ENCODE data around the gene FBXL19.

The FBXL19 gene

DNA sequence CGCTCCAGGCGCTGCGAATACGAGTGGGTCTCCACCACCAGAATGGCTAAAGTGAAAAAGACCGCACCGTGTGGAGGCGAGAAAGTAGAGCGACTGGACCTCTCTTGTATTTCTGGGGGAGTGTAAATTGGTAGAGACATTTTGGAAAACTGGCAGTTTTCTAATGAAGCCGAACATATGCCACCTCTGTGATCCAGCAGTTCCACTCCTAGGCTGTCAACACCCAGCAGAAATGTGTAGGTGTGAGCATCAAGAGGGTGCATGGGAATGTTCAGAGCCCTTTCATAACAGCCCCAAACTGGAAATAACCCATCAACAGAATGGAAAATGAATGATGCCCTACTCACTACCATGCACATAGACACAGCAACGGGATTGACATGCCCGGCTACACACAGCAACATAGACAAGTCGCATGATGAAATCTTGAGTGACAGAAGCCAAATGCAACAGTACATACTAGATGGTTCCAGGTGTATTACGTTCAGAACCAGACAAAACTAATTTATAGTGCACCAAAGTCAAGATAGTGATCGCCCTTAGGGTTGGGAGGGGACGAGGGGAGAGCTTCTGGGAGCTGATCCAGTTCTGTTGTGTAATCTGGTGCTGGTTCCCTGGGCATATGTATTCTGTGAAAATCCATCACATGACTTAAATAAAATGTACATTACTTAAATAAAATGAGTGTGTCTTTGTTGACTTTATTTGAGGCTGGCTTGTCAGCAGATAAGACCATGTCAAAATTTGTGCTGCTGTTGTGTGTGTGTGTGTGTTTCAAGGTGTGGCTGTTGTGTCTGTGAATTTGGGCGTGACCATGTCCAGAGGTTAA, 28.6 kb upstream of the FBXL19 start:
- no peak for DNase-seq

DNA sequence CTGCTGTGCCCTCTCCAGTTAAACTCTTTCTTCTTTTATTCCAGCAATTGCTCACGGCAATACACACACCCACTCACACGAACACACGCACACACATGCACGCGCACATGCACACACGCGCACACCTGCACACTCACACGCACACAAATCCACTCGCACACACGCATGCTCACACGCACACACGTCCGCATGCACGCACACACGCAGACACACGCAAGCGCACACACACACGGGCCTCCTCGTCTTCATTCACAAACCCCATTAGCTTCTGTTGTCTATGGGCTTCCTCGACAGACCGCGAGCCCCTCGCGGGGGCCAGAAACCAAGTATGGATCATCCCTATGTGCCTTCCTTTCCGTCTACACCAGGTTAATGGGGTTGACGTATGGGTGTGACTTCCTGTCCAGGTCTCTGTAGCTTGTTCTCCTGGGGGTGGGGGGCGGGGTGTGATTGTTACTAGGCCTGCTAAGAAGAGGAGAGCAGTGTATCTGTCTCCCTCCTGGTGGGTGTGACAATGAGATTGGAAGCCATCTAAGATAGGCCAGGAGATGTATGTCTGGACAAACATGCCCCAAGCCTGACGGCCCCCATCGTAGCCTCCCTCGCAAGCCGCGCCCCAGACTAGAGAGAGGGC, 27.6 kb upstream of the FBXL19 start:
- DNase-seq, result peak; percentile 80

- DNase-seq, result peak; percentile 96
These were observed 27.0 kb upstream of the FBXL19 start, which contains the start of gene CTF1 for GRCh38 chr16:30896261-30896888. Gene CTF1 (plus strand): TSS chr16:30896614. CDS start chr16:30896644, 30 bp downstream.

DNA sequence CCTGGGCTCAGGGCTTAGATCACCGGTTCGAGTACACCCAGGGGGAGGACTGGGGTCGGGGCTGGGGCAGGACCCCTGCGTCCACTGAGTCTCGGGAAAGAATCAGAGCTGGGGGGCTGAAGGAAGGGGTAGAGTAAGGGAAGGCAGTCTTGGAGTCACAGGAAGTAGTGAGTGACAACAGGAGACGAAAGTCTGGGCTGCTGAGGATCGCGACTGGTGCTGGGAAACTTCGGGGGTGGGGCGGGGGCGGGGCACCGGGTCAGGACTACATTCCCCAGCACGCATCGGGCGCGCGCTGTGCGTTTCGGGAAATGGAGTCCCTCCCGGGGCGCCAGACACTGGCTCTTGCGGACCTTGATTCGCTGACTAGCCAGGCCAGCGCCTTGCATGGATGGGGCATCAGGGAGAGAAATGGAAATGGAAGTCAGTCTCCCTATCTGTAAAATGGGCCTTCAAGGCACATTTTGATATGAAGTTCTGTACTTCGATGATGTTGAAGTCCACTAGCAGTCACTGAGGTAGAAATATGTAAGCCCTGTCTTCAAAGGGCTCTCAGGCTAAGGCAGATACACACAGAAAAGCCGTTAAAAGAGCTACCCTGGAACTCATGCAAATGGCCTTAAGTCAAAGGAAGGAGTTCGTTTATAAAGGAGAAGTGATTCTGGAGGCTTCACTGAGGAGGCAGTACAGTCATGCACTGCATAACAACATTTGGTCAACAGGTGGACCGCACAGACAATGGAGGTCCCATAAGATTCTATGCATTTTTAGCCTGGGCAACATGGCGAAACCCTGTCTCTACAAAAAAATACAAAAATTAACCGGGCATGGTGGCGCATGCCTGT, 26.3 kb upstream of the FBXL19 start:
- peak; percentile 95 for DNase-seq

GRCh38 chr16:30899794-30900193, 23.6 kb upstream of the FBXL19 start:
- DNase-seq, result no peak

- no peak for DNase-seq
These were observed 22.8 kb upstream of the FBXL19 start for GRCh38 chr16:30900588-30900987.

- DNase-seq, result no peak
These were observed 22.0 kb upstream of the FBXL19 start for GRCh38 chr16:30901201-30902028.

- DNase-seq, result peak; percentile 67
These were observed 21.1 kb upstream of the FBXL19 start for GRCh38 chr16:30902029-30902972.

- DNase-seq, result no peak
These were observed 20.4 kb upstream of the FBXL19 start for GRCh38 chr16:30903002-30903401.

DNA sequence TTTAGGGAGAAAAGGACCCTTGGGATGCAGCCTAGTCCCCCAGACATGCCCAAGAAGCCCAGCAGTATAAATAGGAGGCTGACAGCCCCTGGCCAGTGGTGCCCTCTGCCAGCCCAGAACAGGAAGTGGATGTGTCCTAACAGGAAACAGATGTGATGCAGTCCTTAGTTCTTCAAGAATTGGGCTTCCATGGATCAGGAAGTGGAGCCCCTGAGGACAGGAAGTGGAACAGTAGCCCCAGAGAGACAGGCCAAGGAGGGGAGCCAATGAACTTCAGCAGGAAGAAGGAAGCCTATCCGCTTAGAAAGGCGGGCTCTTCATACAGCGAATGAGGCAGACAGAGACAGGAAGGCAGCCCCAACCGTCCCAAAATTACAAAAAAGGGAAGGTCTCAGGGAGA, 19.8 kb upstream of the FBXL19 start:
- peak; percentile 37 for DNase-seq

DNA sequence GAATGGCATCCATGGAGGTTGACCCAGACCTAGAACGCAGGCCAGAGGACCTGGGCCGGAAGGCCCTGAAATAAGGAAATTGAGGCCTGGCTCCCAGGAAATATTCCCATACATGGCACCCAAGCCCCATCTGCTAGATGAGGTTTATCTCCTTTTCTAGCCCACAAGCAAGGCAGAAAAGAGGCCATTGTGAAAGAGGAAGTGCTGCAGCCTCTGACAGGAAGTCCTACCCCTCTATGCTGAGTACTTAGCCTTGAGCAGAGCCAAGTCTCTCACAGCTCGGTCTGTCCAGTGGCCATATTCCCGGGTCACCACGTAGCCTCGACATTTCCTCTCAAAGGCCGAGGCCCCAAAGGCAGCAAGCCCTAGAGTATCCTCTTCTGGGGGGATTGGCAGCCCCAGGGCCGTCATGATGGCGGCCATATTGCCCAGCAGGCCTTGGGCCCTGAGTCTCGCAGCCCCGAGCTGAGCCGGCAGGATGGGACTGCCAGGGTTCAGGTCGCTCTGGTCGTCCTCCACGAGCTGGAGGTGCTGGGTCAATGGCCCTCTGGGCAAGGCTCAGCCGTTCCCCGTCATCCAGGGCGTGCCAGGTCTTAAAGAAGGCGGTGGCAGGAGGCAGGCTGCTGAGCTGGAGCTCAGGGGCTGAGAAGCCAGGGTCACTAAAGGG, 19.1 kb upstream of the FBXL19 start:
- DNase-seq, result no peak

GRCh38 chr16:30907064-30907463, 16.3 kb upstream of the FBXL19 start:
- no peak for DNase-seq

GRCh38 chr16:30910427-30911029, 12.8 kb upstream of the FBXL19 start:
- no peak for DNase-seq

GRCh38 chr16:30912794-30913412, 10.5 kb upstream of the FBXL19 start:
- DNase-seq, result no peak

GRCh38 chr16:30914830-30915229, 8.5 kb upstream of the FBXL19 start:
- no peak for DNase-seq

GRCh38 chr16:30918614-30919013, 4.8 kb upstream of the FBXL19 start:
- no peak for DNase-seq

DNA sequence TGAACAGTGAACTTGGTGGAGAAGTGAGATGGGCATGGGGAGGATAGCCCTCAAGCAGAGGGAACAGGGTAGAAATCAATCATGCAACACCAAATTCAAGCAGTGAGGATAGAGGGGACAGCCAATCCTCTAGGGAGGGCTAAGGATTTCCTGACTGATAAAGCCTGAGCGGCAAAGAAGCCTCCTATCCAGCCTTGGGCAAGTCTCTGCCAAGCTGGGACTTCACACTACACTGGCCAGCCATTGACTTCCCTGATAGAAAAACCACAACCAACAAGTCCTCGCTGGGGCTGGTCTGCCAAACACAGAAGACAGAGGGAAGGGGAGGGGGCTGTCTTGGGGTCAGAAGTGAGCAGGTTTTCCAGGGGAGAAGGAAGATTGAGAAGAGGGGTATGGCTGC, 2.5 kb upstream of the FBXL19 start:
- no peak for DNase-seq

GRCh38 chr16:30921459-30921747, 2.0 kb upstream of the FBXL19 start:
- no peak for DNase-seq

DNA sequence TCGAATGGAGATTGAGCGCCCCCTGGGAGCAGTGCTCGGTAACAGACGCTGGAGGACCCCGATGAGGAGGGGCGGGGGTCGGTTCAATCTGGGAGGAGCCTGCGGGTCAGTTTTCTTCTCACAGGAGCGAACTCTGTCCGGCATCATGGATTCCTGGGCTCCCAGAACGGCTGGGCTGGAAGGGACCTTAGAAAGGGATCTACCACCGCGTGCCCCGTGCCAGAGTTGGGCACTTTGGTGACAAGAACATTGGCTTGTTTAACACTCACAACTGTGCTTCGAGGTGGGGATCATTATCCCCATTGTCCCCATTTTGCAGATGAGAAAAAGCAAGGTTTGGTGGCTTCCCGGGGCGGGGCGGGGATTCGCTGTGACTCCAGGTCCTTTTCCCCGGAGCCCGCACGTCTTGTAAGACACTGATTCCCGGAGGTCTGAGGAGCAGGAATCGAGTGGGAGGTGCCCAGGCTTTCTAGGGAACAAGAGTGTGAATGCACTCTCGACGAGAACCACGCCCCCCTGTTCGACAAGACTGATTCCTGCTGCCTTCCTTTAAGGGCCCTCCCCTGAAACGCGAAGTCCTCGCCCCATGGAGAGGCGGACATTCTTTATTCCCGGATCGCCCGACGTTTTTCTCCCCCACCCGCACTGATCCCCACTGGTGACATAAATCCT, 1.5 kb upstream of the FBXL19 start:
- peak; percentile 87 for DNase-seq

Measured in fibroblast of skin of right biceps (primary cell).